Pulmonary artery endothelial cell (primary cell): Measurements from ENCODE around the gene IKZF2. TPM values are rescaled to one million over a fixed set of nuclear protein-coding genes. Genes with fewer than 3 reads are reported as not detected.

Experiments
- DNase-seq: peaks from one replicate; pipeline ENCODE4 v3.0.0-alpha.2; 2011; ENCODE audit warnings: low read depth, low spot score
- total RNA-seq: library from RNA; depleted of rRNA; stranded (reverse); fragments of >200 nt; gene quantifications from 2 replicates; pipeline ENCODE4 v1.2.3, GENCODE V29; 2014

Gene IKZF2
- total RNA-seq, 1 donor from 2014 or later, result 0.73 TPM

DNA sequence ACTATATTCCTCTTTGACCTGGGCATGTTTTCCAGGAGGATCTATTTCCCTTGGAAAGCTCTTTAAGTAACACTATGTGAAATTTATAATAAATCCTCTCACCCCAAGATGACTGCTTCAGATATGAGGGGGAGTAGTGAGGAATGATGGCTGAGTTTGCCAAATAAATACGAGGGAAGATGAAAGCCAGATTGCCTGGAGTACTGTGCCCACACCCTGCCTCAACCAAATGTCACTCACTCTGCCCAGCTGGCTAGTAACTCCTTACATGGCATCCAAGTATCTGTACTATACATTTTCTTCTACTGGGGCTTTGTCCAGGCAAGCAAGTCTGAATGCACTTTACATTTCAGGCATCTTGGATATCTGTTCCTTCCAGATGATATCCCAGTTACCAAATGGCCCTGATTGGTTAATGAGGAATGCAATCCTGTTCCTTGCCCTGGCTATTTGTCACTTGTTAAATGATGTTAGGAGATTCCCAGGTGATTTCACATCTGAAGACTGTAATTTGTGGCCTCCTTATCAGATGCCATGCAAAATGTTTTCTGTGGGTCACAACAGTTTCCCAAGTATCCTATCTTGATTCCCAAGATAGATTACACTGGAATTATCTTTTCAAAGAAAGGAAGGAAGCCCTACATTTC lies 191.8 kb downstream of the IKZF2 start:
- DNase-seq, result no peak

DNA sequence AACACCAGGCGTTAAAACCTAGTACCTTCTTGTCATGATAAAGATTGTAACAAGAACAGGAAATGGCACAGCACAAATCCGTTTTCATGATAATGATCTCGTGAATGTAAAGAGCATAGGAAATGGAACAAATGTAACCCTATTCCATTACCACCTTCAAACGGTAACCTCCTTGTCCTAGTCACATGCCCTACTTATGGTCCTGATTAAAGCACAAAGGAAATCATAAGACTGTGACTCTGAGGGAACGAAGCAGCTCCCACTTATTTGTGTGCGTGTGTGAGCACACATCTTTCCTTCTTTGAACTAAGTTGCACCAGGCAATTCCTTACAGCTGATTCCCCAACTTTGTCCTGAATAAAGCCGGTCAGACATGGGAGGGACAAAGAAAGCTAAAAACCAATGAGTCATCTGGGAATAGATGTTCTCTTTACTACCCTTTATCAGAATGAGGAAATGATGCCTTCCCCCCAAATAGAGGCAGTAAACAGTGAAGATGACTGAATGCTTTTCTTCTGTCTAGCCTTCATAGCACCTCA lies 192.6 kb downstream of the IKZF2 start:
- DNase-seq, result no peak

DNA sequence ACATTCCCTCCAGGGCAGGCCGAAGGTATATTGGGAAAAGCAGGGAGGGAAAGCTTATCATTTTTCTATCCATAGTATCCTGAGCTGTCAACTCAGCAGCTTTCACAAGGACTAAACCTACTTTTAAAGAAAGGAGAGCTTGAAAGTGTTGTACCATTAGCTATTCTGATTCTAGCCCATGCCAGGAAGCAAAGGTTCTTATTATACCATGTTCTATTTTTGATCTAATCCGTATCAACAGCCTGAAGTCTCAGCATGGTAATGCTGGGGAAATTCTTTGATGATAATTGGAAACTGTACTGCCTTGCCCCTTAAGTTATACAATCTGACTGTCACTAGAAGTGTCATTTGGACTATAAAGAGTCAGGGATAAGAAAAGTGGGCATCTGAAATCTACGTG lies 193.3 kb downstream of the IKZF2 start:
- no peak for DNase-seq

- no peak for DNase-seq
These were observed 193.8 kb downstream of the IKZF2 start for GRCh38 chr2:212957624-212958023.

- no peak for DNase-seq
These were observed 194.5 kb downstream of the IKZF2 start for GRCh38 chr2:212956665-212957607.

- DNase-seq, result no peak
These were observed 198.1 kb downstream of the IKZF2 start for GRCh38 chr2:212953170-212953920.

DNA sequence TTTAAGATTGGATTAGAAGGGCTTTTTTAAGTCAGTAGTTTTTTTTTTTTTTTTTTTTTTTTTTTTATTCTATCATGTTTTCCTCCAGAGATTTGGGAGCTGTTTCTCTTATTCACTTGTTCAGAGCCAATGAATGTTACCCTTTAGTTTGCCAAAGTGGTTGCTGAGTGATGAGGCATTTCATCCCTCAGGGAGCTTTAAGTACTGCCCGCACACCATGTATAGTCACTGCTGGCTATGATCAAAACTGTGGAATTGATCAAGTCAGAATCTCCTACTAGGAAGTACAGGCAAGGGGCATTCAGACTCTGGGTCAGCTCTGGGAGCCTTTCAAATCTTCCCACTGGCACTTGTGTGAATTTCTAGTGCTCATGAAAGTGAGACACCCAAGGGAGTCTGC lies 201.6 kb downstream of the IKZF2 start:
- DNase-seq, result no peak

Other genes with a start within 250 kb of the IKZF2 start
- 8.7 and 11.2 TPM in 2 replicates for gene SPAG16, start 132.9 kb upstream of the IKZF2 start, total RNA-seq